Adrenal gland (tissue), 5 donors: ENCODE results near the gene PDC.

Experiments
- CTCF ChIP-seq, 6 experiments: fragments of 450-650 bp in 4 of 6; fragments of 200-600 bp in 2 of 6; sonication (generic) in 1 of 6; IDR thresholded peaks; 1 replicate in 5 of 6; 2 replicates in 1 of 6; pipeline versions ENCODE4 v1.5.1 to v1.8.0; 2016 to 2021; ENCODE audit warnings: antibody characterized with exemption in 6 of 6, mild to moderate bottlenecking in 2 of 6, moderate library complexity in 1 of 6
- POLR2A ChIP-seq, 2 donors: fragments of 450-650 bp; IDR thresholded peaks; one replicate each; pipeline ENCODE4 v1.6.1; 2017; ENCODE audit warnings: antibody characterized with exemption in 2 of 2, mild to moderate bottlenecking in 2 of 2, moderate library complexity in 1 of 2
- donor health status: DM: no; HTN: no; CAD: no.

GRCh38 chr1:186497651-186498050 lies 36.7 kb upstream of the PDC start:
- TF ChIP-seq CTCF (IDR thresholded peaks at IDR 0.05): no peak
- no peak for TF ChIP-seq POLR2A (IDR thresholded peaks at IDR 0.05)
